ENCODE data around the gene SLC48A1. TPM values are rescaled to one million over a fixed set of nuclear protein-coding genes. Genes with fewer than 3 reads are reported as not detected.
A peak's percentile ranks its signal among the peaks of the same experiment; 100 is the strongest.

Gene SLC48A1
- total RNA-seq, 1 experiment from 2014 or later, result 17.6 TPM

DNA sequence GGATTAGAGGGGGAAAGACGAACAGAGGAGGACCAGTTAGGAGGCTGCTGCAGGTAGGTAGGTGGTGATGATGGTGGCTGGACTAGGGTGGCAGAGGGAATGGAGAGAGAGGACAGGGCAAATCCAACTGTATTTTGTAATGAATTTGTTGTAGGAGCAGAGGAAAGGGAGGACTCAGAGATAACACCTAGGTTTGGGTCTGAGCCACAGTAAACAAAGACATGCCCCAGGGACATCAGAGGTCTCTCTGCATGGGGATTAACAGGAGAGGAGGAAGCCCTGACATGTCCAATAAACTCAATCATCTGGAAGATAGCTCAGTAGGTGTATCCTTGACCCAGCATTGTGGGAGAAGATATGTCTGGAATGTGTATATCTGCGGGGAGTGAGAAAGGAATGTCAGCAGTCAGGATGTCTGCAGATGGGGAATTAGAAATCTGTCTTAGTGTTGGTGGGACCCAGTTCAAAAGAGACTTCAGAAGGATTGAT is 4.7 kb upstream of the SLC48A1 start:
- Histone ChIP-seq H3K4me3 (no peak overlapping the region), H3K36me3 (no peaks in the 10 kb centered on the region), H3K27me3 (no peaks in the 10 kb centered on the region), H3K9me3 (no peaks in the 10 kb centered on the region)
- no peak for DNase-seq

DNA sequence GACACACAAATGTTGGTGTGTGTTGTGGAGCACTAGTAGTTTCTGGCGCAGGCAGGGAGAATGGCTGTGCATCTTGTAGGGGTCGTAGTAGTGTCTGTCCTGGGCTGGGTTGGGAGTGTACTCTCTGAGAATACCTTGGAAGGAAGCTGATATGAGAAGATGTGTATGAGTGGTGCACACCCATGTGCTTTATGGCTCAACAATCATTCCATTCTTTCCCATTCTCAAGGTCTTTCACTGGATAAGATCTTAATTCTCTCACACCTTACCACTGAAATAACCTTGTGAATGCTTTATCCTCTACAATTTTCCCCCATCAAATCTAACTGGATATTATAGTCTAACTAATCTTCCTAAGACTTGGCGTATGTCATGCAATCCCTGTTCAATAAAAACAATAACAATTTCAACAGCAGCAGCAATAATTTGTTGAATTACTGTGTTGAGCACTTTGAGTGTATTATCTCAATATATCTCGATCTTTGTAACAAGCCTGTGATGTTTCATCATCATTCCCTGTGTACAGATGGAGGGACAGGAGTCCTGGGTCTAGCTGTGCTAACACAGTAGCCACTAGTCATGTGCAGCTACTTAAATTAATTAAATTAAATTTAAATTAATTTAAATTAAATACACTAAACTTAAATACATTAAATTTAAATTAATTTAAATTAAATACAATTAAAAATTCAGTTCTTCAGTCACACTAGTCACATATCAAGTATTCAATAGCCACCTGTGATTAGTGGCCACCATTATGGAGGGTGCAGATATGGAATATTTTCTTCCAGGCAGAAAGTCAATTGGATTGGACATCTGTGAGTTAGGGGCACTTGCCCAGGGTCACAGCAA is 3.6 kb upstream of the SLC48A1 start:
- Histone ChIP-seq H3K36me3 (no peaks in the 10 kb centered on the region), H3K4me3 (no peak overlapping the region), H3K27me3 (no peaks in the 10 kb centered on the region), H3K9me3 (no peaks in the 10 kb centered on the region)
- DNase-seq, result no peak

DNA sequence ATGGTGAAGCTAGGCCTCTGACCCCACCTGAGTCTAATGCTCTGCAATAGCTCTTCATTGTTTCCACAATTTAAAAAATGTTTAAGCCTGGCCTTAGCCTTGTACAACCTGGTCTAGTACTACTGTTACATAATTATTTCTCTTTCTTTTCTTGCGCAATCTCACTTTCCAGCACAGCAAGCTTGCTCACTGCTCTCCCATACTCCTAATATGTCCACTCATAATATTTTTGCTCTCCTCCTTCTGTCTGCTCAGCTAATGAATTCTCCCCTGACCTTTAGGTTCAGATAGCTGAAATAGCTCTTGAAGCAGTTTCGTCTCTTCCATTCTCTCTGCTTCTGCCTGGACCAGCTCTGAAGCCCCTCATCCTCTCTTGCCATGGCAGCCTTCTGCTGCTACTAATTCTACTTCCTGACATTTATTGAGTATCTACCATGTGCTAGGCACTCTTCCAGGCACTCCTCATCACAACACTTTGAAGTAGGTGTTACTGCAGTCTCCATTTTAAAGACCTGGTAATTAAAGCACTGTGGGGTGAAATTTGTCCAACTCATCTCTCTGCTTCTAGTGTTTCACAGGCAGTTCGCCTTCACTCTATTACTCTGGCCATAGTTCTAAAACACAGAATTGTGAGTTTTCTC is 2.8 kb upstream of the SLC48A1 start:
- no peak for DNase-seq
- H3K9me3 ChIP-seq, result no peaks in the 10 kb centered on the region
- H3K4me3 ChIP-seq, result no peak overlapping the region
- no peaks in the 10 kb centered on the region for H3K27me3 ChIP-seq
- no peaks in the 10 kb centered on the region for H3K36me3 ChIP-seq

DNA sequence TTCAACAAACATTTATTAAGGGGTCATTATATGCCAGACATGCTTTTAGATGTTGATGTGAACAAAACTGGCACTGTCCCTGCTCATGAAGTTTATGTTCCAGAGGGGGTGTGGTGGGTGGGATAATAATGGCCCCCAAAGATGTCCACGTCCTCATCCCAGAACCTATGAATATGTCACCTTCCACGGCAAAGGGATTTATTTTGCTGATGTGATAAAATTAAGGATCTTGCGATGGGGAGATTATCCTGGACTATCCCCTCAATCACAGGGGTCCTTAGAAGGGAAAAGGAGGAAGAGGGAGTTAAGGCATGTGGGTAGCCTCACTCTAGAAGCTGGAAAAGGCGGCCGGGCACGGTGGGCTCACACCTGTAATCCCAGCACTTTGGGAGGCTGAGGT is 1.7 kb upstream of the SLC48A1 start:
- Histone ChIP-seq H3K27me3 (no peaks in the 10 kb centered on the region), H3K9me3 (no peaks in the 10 kb centered on the region), H3K36me3 (no peaks in the 10 kb centered on the region), H3K4me3 (no peak overlapping the region)
- no peak for DNase-seq

- no peaks in the 10 kb centered on the region for H3K27me3 ChIP-seq
- no peak for DNase-seq
- no peaks in the 10 kb centered on the region for H3K36me3 ChIP-seq
- H3K9me3 ChIP-seq, result no peaks in the 10 kb centered on the region
- no peak overlapping the region for H3K4me3 ChIP-seq
Observed at GRCh38 chr12:47772094-47772660, 861 bp upstream of the SLC48A1 start.

DNA sequence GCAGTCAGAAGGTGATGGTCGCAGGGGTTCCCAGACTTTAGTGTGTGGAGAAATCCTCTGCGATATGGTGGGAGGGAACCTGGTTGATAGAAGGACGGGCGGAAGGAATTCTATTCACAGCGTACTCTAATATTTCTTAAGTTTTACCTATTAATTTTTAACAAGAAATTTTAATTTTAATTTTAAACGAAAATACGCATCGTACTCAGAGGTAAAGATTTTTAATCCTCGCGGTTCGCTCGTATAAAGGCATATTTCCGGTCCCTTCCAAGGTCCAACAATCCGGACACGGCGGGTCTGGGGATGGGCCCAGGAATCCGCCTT is 338 bp upstream of the SLC48A1 start:
- Histone ChIP-seq H3K27me3 (no peaks in the 10 kb centered on the region), H3K4me3 (peak overlapping the region; percentile 61), H3K9me3 (no peaks in the 10 kb centered on the region), H3K36me3 (no peaks in the 10 kb centered on the region)
- no peak for DNase-seq

GRCh38 chr12:47773858-47774580 is 981 bp downstream of the SLC48A1 start:
- Histone ChIP-seq H3K9me3 (no peaks in the 10 kb centered on the region), H3K27me3 (no peaks in the 10 kb centered on the region), H3K36me3 (no peaks in the 10 kb centered on the region; the same call in 1 of the 2 replicates), H3K4me3 (peak overlapping the region; percentile 61)
- no peak for DNase-seq

GRCh38 chr12:47774663-47775062 is 1.6 kb downstream of the SLC48A1 start:
- DNase-seq, result no peak
- H3K9me3 ChIP-seq, result no peaks in the 10 kb centered on the region
- H3K4me3 ChIP-seq, result no peak overlapping the region; the same call in 1 of the 2 replicates
- H3K27me3 ChIP-seq, result no peaks in the 10 kb centered on the region
- H3K36me3 ChIP-seq, result no peaks in the 10 kb centered on the region; the same call in 1 of the 2 replicates

DNA sequence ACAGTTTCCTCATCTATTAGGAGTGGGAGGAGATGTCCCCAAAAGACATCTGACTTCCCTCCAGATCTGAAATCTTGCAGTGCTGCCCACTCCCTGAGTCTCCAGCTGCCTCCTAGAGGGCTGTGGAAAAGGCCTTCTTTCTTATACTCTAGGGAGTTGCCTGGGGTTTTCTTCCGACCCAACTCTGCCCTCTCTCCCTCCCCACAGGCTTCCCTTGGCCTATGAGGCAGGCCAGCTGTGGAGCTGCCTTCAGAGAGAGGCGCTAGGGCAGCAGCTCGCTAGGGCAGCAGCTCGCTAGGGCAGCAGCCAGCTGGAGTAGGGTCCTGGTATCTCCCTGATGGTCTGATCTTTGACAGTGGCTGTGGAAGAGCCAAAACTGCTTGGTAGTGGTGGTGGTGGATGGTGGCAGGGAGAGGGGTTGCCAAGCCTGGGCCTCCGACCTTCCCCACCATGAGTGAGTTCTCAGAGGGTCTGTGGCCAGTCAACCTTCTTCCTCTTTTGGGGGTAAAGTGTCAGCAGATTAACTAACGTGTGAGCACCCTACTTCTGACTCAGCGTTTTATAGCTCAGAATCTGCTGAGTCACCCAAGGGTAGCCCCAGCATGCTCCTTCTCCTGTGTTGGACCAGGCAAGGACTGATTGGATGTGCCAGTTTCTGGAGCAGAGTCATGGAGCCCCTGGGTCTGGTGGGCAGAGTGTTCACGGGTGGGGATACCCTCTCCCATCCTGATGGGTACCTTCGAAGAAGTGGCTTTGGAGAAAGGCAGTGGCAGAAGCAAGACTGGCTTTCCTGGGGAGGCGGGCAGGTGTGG is 2.3 kb downstream of the SLC48A1 start:
- H3K4me3 ChIP-seq, result no peak overlapping the region
- no peaks in the 10 kb centered on the region for H3K27me3 ChIP-seq
- H3K9me3 ChIP-seq, result no peaks in the 10 kb centered on the region
- H3K36me3 ChIP-seq, result no peaks in the 10 kb centered on the region; the same call in 1 of the 2 replicates
- DNase-seq, result peak; percentile 40

DNA sequence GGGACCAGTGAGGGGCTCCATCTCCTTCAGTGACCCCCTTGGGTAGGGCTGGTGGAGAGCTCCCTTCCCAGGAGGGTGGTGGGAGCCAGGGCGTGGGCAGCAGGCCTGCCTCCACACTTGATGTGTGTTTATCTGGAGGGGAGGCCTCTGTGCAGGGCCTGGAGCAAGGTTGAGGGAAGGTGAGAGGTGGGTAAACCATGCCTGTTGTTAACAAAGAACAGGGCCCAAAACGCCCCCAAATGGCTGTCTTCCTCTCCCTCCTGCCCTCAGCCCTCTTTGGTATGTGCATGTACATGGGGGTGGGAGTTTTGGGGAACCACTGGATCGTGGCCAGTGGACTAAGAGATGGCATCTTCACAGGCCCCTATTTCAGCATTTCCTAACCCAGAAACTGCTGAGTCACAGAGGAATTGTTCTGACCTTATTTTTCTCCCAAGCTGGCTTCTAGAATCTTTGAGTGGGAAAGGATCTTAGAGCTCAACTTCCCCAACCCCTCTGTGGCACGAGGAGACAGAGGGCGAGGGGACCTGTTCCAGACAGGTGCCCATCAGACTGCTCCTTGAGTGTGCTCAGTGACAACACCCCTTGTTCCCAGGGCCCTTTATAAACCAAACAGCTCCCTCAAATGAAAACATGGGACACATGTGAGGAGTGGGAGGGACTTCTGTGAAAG is 3.6 kb downstream of the SLC48A1 start:
- Histone ChIP-seq H3K27me3 (no peaks in the 10 kb centered on the region), H3K36me3 (no peaks in the 10 kb centered on the region; the same call in 1 of the 2 replicates), H3K4me3 (no peak overlapping the region), H3K9me3 (no peaks in the 10 kb centered on the region)
- no peak for DNase-seq

- H3K36me3 ChIP-seq, result peaks cover under 1% of the 10 kb centered on the region; the same call in 1 of the 2 replicates
- no peak overlapping the region for H3K4me3 ChIP-seq
- no peaks in the 10 kb centered on the region for H3K9me3 ChIP-seq
- no peak for DNase-seq
- H3K27me3 ChIP-seq, result no peaks in the 10 kb centered on the region
Observed at GRCh38 chr12:47777151-47777550, 4.1 kb downstream of the SLC48A1 start.

- DNase-seq, result no peak
- no peaks in the 10 kb centered on the region for H3K9me3 ChIP-seq
- no peaks in the 10 kb centered on the region for H3K27me3 ChIP-seq
- peaks cover 7% of the 10 kb centered on the region; the same call in 1 of the 2 replicates for H3K36me3 ChIP-seq
- no peak overlapping the region for H3K4me3 ChIP-seq
Observed at GRCh38 chr12:47777741-47778558, 4.9 kb downstream of the SLC48A1 start.

DNA sequence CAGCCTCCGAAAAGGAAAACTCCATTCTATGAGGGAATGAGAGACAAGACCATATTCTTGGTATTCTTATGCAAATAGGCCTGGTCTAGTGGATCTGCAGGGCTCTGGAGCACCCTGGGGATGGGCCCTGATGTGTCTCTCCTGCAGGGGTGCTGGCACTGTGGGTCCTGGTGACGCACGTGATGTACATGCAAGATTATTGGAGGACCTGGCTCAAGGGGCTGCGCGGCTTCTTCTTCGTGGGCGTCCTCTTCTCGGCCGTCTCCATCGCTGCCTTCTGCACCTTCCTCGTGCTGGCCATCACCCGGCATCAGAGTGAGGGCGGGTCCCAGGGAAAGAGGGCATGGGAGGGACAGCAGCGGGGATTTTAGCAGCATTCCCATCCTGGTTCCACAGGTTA is 5.8 kb downstream of the SLC48A1 start:
- Histone ChIP-seq H3K9me3 (no peaks in the 10 kb centered on the region), H3K4me3 (no peak overlapping the region), H3K27me3 (no peaks in the 10 kb centered on the region), H3K36me3 (peaks cover 9% of the 10 kb centered on the region; the same call in 1 of the 2 replicates)
- no peak for DNase-seq

GRCh38 chr12:47779301-47779942 is 6.4 kb downstream of the SLC48A1 start:
- H3K9me3 ChIP-seq, result no peaks in the 10 kb centered on the region
- H3K36me3 ChIP-seq, result peaks cover 14% of the 10 kb centered on the region
- H3K27me3 ChIP-seq, result no peaks in the 10 kb centered on the region
- no peak overlapping the region for H3K4me3 ChIP-seq
- peak; percentile 67 for DNase-seq

Measured in MG63 (cell line).